ENCODE data around the gene CPTP.

The CPTP gene

DNA sequence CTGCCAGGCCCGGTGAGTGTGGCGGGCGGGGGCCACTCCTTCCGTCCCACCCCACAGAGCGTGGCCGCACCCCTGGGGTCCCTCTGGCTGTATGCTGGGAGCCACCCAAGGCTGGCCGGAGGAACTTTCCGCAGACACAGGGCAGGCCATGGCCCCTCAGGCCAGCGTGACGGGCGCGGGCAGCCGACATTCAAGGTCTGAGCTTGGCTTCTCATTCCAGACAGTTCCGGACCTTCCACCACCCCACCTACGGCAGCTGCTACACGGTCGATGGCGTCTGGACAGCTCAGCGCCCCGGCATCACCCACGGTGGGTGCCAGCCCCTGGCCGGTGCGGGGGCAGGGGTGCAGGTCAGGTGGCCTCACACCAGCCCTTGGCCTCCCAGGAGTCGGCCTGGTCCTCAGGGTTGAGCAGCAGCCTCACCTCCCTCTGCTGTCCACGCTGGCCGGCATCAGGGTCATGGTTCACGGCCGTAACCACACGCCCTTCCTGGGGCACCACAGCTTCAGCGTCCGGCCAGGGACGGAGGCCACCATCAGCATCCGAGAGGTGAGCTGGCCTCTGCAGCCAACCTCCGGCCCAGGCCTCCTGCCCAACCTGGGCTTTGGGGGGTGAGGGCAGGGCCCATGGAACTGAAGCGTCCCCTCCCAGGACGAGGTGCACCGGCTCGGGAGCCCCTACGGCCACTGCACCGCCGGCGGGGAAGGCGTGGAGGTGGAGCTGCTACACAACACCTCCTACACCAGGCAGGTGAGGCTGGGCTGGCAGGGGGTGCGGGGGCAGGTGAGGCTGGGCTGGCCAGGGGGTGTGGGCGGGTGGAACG is 37.1 kb upstream of the CPTP start:
- DNase-seq (ENCODE audit: low spot score) (no peak), ATAC-seq (ENCODE audit: low read depth) (no peak)
- Histone ChIP-seq H3K9me3 (ENCODE audit: severe bottlenecking) (no peaks in the 10 kb centered on the region), H3K27ac (ENCODE audit: poor library complexity, severe bottlenecking) (no peak overlapping the region), H3K4me1 (ENCODE audit: insufficient read depth, poor library complexity, severe bottlenecking) (no peaks in the 10 kb centered on the region), H3K36me3 (ENCODE audit: low read depth) (no peaks in the 10 kb centered on the region), H3K27me3 (ENCODE audit: insufficient read depth, poor library complexity, severe bottlenecking) (no peaks in the 10 kb centered on the region), H3K4me3 (ENCODE audit: severe bottlenecking) (no peak overlapping the region)
- TF ChIP-seq, protein P1, sequence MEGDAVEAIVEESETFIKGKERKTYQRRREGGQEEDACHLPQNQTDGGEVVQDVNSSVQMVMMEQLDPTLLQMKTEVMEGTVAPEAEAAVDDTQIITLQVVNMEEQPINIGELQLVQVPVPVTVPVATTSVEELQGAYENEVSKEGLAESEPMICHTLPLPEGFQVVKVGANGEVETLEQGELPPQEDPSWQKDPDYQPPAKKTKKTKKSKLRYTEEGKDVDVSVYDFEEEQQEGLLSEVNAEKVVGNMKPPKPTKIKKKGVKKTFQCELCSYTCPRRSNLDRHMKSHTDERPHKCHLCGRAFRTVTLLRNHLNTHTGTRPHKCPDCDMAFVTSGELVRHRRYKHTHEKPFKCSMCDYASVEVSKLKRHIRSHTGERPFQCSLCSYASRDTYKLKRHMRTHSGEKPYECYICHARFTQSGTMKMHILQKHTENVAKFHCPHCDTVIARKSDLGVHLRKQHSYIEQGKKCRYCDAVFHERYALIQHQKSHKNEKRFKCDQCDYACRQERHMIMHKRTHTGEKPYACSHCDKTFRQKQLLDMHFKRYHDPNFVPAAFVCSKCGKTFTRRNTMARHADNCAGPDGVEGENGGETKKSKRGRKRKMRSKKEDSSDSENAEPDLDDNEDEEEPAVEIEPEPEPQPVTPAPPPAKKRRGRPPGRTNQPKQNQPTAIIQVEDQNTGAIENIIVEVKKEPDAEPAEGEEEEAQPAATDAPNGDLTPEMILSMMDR (IDR thresholded peaks at IDR 0.05; ENCODE audit: poor library complexity, severe bottlenecking): no peak

DNA sequence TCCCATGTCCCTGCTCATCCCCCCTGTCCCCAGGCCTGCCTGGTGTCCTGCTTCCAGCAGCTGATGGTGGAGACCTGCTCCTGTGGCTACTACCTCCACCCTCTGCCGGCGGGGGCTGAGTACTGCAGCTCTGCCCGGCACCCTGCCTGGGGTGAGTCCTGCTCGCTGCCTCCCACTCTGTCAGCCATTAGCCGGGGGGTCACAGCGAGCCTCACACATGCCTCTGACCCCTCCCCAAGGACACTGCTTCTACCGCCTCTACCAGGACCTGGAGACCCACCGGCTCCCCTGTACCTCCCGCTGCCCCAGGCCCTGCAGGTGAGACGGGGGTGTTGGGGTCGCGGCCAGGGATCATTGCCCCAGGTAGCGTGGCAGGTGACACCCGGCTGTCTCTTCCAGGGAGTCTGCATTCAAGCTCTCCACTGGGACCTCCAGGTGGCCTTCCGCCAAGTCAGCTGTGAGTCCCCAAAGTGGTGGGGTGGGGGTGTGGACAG is 34.3 kb upstream of the CPTP start:
- DNase-seq (ENCODE audit: low spot score) (no peak), ATAC-seq (ENCODE audit: low read depth) (no peak)
- Histone ChIP-seq H3K9me3 (ENCODE audit: severe bottlenecking) (no peaks in the 10 kb centered on the region), H3K27ac (ENCODE audit: poor library complexity, severe bottlenecking) (no peak overlapping the region), H3K4me1 (ENCODE audit: insufficient read depth, poor library complexity, severe bottlenecking) (no peaks in the 10 kb centered on the region), H3K4me3 (ENCODE audit: severe bottlenecking) (no peak overlapping the region), H3K36me3 (ENCODE audit: low read depth) (no peaks in the 10 kb centered on the region), H3K27me3 (ENCODE audit: insufficient read depth, poor library complexity, severe bottlenecking) (no peaks in the 10 kb centered on the region)
- TF ChIP-seq, protein P1 (IDR thresholded peaks at IDR 0.05; ENCODE audit: poor library complexity, severe bottlenecking): peak; percentile 28

DNA sequence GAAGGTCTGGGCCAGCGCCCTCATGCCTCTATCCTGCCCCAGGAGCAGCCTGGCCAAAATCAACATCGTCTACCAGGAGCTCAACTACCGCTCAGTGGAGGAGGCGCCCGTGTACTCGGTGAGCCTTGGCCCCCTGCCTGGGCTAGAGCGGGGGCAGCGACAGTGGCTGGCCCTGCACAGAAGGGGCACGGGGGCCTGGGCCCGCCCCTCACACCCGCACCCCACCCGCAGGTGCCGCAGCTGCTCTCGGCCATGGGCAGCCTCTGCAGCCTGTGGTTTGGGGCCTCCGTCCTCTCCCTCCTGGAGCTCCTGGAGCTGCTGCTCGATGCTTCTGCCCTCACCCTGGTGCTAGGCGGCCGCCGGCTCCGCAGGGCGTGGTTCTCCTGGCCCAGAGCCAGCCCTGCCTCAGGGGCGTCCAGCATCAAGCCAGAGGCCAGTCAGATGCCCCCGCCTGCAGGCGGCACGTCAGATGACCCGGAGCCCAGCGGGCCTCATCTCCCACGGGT is 33.5 kb upstream of the CPTP start:
- Histone ChIP-seq H3K27ac (ENCODE audit: poor library complexity, severe bottlenecking) (no peak overlapping the region), H3K4me3 (ENCODE audit: severe bottlenecking) (no peak overlapping the region), H3K4me1 (ENCODE audit: insufficient read depth, poor library complexity, severe bottlenecking) (no peaks in the 10 kb centered on the region), H3K36me3 (ENCODE audit: low read depth) (no peaks in the 10 kb centered on the region), H3K27me3 (ENCODE audit: insufficient read depth, poor library complexity, severe bottlenecking) (no peaks in the 10 kb centered on the region), H3K9me3 (ENCODE audit: severe bottlenecking) (no peaks in the 10 kb centered on the region)
- peak; percentile 35 for ATAC-seq (ENCODE audit: low read depth)
- TF ChIP-seq, protein P1 (IDR thresholded peaks at IDR 0.05; ENCODE audit: poor library complexity, severe bottlenecking): no peak
- no peak for DNase-seq (ENCODE audit: low spot score)

- Histone ChIP-seq H3K27me3 (ENCODE audit: insufficient read depth, poor library complexity, severe bottlenecking) (no peaks in the 10 kb centered on the region), H3K36me3 (ENCODE audit: low read depth) (no peaks in the 10 kb centered on the region), H3K27ac (ENCODE audit: poor library complexity, severe bottlenecking) (no peak overlapping the region), H3K4me3 (ENCODE audit: severe bottlenecking) (no peak overlapping the region), H3K4me1 (ENCODE audit: insufficient read depth, poor library complexity, severe bottlenecking) (no peaks in the 10 kb centered on the region), H3K9me3 (ENCODE audit: severe bottlenecking) (no peaks in the 10 kb centered on the region)
- ATAC-seq (ENCODE audit: low read depth) (peak; percentile 84), DNase-seq (ENCODE audit: low spot score) (no peak)
- TF ChIP-seq, protein P1 (IDR thresholded peaks at IDR 0.05; ENCODE audit: poor library complexity, severe bottlenecking): peak; percentile 81
Observed at GRCh38 chr1:1291548-1292441, 32.8 kb upstream of the CPTP start.
